Suppressor macrophage treated with lipopolysaccharide for 1 hour (primary cell): ENCODE measurements around the gene BAIAP3.

Source experiments
- DNase-seq, 3 donors: peaks; one replicate each; pipeline ENCODE4 v3.0.0-alpha.2; 2020 to 2022

BAIAP3 gene

DNA sequence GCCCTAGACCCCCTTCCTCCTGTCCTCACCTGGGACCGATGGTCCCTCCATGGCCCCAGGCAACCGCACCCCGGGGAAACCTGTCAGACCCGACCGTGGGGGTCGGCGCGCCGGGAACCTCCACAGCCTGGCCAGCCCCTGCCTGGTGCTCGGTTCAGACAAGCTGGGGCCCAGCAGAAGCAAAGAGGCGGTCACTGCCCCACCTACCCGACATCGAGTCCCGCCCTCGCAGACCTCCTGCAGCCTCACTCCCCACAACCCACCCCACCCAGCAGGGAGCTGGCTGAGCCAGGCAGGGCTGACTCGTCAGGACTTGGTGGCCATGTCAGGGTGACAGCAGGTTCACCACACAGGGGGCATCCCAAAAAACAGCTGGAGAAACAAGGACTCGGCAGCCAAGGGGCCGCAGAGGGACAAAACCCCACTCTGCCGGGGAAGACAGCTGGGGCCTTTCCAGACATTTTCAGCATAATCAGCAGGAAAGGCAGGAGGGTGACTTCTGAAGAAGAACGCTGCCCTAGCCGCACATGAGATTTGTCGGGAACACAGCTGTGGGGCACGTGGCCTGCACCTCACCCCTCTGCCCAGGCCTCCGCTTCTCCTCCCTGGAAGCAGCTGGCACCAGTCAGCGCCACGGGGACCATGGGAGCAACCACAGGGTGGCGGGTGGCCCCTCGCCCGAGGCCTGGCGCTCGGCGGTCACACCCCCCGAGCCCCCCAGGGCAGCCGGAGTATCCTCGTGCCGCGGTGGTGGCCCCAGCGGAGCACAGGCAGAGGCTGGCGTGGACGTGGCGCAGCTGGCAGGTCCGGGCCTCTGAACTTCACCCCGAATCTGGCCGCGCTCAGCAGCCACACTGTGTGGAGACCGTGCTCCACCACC is 41.2 kb downstream of the BAIAP3 start:
- no peak for DNase-seq

DNA sequence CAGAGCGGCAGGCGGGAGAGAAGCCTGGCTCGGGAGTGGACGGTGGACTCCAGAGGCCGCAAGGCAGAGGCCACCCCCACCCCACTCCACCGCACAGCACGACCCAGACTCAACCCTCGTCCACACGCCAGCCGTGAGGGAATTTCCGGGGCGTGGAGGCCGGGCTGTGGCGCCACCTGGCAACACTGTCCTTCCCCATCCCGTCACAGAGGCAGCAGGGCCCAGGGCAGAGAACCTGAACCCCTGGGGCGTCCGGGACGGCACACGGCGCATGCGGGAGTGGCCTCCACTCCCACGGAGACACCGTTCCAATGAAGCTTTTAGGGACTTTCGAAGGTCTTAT is 41.8 kb downstream of the BAIAP3 start:
- no peak for DNase-seq

DNA sequence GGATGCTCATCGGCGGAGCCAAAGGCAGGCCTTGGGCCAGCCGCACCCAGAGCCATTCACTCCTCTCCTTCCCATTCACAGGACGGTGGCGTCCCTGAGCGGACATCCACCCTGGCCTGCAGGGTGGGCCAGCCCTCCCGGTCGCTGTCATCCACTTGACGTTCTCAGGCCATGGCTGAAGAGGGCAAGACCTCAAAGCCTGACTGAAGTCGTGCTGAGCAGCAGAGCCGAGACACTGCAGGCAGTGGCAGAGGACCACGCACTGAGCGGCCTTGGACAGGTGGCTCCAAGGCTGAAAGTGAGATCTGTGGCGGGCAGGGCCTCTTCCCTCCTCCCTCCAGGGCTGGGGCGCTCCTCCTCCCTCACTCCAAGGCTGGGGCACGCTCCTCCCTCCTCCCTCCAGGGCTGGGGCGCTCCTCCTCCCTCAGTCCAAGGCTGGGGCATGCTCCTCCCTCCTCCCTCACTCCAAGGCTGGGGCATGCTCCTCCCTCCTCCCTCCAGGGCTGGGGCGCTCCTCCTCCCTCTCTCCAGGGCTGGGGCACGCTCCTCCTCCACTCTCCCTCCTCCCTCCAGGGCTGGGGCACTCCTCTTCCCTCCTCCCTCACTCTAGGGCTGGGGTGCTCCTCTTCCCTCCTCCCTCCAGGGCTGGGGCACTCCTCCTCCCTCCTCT is 42.4 kb downstream of the BAIAP3 start:
- no peak for DNase-seq

DNA sequence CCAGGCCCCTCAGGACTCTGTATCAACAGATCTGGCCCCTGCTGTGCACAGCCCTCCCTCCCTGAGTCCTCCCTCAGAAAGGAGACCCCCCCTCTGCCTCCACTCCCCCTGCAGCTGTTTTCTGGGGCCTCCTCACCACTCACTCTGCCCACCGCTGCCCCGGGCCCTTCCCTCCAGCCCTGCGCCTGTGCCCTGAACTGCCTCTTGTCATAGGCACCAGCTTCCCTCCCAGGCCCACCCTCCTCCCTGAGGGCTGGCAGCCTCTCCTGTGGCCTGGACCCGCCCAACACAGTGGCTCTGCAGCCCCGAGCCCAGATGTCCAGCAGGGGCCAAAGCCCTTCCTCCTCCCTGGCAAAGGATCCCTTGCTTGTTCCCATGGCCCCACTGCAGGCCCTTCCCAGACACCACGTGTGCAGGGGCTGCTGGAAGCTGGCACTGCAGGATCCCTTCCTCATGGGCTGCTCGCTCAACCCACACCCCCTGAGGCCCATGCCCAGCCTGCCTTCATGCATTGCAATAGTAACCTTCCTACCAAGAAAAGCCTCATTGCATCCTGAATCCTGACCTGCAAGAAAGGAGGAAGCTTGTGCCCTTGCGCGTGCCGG is 44.1 kb downstream of the BAIAP3 start:
- DNase-seq = no peak

DNA sequence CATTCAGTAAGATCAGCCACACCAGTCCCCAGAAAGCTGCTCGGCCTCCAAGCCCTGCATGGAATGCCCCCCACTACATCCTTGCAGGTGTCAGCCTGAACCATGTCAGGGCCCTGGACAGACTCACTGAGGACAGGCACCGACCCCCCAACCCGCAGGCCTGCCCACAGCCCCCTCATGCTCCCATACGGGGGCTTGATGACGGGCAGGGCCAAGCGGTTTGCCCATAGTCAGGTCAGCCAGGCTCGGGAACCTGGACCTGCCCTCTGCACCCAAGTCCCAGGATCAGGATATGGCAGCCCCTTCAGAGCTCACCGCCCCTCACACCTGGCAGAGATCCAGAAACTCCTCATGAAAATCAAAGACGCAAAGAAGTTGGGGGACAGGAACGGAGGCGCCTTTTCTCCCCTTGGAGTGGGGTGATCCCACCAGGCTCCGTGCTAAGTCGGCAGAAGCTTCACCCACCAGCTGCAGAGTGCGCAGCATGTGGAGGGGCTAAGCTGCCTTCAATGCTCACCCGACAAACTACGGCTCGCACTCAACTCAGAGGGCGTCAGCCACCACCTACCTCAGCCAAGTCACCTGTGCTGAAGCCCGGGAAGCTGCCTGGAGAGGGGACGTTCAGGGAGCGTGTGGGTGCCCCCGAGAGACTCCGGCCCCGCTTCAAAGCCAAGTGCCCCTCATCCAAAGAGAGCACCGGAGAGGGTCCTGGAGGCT is 44.8 kb downstream of the BAIAP3 start:
- DNase-seq = no peak

DNA sequence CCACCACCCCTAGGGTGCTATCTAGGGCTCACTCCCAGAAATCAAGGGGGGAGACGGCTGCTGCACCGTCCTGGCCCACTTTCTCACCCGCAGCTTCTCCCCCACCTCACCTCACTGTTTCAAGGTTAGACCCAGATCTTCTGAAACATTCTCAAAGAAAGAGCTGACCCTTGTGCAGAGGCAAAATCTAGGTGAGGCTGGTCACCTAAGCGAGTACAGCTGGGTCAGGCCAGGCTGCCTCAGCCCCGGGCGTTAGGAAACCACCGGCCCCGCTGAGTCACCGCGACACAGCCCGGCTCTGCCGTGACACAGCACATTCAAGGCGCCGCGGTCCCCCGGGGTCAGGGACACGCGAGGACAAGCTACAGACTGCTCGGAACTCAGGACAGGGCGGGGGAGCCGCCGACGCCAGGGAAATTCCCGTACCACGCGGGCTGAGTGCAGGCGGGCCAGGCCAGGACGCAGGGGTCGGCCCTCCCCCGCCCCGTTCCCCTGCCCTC is 45.4 kb downstream of the BAIAP3 start:
- peak; percentile 95 to 97 (median 96) for DNase-seq

DNA sequence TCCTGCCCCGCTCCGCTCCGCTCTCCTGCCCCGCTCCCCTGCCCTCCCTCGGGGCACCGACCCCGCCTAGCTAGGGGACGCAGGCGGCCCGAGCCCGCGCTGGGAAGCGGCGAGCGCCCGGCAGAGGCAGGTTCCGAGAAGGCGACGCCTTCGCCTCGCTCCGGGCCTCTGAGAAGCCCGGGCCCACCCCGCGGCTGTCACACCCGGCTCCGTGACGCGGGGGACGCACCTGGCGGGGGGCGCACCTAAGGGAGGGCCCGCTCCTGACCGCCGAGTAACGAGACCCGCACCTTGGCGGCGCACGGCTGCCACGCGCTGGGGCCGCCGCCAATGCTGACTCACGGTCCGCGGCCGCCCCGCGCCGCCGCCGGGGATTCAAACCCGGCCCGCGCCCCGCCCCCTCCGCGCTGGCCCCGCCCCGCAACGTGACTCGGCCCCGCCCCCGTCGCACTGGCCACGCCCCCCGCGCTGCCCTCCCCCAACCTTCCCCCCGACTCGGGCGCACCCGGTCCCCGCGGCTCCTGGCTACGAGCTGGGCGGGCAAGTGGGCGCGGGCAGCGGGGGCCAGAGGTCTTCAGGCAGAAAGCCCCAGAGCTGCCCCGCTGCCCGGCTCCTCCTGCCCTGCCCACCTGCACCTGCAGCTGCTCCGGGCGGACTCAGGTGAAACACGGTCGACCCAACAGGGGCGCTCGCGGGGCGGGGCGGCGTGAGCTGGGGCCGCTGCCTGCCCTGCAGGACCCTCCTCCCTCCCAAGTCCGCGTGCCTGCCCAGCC is 46.0 kb downstream of the BAIAP3 start:
- DNase-seq = peak; percentile 68 to 90 (median 81)

DNA sequence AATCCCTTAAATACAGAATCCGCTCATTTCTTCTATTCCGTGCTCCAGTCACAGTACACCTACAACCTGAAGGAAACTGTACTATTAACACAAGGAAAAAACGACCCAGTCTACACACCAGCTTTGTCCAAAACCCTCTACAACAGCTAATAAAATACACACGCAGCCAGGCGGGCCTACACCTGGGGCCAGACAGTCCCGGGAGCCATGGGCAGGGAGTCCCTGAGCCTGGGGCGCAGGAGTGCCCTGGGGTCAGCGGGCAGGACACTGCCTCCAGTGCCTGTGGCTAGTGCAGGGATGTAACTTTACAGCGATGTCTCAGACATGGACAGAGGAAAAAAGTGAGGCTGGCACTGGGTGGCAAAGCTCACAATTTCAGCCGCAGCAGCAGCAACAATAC is 46.8 kb downstream of the BAIAP3 start:
- no peak for DNase-seq

DNA sequence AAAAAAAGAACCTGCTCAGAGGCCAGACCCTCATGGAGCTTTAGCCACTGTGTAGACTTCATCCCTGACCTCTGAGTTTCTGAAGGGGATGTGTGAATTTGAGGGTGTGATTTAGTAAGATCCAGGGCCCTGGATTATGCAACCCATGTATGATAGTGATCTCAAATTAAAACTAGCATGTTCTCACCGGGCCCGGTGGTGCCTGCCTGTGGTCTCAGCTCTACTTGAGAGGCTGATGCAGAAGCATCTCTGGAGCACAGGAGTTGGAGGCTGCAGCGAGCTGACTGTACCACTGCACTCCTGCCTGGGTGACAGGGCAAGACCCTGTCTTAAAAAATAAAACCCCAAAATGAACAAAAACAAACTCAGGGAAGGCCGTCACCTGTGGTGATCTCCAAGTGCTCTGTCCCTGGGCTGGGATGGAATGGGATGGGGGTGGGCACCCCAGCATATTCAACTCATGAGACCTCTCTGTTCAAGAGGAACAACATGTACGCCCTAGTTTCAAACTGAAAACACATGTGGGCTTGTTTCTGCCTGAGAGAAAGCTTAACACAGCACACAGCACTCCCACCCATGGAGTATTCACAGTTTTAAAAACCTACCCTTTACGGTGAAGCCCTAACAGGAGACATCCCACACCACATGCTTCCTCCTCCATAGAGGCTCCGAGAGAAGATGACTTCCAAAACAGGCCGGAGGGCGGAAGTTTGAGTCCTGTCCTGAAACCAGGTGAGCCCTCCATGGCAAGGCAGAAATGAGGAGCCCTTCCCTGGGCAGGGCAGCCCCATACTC is 48.4 kb downstream of the BAIAP3 start:
- no peak for DNase-seq

DNA sequence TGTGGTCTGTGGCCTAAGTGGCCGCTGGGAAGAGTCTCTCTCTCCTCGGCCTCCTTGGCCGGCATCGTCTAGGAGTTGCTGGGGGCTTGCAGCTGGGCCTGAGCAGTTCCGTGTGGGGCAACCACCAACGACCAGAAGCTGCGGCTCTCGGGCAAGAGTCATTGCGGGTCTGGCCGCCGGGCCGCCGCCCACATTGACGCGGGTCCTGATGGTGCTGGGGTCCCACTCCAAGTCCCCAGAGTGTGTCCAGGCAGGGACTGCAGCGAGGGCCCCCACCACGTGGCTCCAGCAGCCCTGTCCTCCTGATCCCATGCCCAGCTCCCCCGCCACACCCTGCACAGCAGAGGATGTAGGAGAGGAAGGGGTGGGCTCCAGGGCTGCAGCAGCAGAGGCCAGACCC is 50.1 kb downstream of the BAIAP3 start:
- DNase-seq = no peak

DNA sequence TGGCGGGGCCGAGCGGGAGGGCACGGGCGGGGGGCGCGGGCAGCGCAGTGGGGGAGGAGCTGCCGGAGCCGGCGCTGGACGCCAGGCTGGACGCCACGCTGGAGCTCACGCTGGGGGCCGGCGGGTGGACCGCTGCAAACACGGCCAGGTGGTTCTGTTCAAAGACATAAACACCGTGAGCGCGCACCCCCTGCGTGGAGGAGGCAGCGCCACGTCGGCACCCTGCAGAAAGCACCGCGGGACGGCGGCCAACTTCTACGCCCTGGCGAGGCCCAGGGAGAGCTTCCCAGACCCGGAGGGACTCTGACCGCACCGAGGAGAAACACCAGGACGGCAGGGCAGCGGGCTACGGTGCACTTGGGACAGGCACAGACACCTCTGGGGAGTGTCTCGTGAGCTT is 51.8 kb downstream of the BAIAP3 start:
- DNase-seq = no peak

DNA sequence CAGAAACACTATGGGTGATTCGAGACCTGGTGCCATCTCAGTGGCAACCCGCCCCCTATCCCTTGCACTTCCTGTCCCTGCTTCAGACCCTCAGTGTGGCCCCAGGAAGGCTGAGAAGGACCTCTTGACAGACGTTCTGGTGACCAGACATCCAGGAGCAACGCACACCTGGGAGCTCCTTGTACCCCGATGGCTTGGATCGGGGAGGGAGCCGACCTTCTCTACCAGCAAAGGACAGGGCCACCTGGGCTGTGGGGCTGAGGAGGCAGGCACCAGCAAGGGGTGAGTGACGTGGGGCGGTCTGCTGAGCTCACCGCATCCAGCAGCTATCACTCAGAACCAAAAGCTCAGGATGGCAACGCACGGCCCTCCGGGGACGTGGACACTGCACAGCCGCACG is 53.9 kb downstream of the BAIAP3 start:
- DNase-seq = no peak

DNA sequence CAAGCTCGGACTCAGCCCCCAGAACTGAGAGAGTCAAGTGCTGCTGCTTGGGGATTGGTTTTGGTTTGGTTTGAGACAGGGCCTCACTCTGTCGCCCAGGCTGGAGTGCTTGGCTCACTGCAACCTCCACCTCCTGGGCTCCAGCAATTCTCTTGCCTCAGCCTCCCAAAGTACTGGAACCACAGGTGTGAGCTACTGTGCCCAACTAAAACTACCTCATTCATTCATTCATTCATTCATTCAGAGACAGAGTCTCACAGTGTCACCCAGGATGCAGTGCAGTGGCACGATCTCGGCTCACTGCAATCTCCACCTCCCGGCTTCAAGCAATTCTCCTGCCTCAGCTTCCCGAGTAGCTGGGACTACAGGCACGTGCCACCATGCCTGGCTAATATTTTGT is 56.3 kb downstream of the BAIAP3 start:
- DNase-seq = no peak

DNA sequence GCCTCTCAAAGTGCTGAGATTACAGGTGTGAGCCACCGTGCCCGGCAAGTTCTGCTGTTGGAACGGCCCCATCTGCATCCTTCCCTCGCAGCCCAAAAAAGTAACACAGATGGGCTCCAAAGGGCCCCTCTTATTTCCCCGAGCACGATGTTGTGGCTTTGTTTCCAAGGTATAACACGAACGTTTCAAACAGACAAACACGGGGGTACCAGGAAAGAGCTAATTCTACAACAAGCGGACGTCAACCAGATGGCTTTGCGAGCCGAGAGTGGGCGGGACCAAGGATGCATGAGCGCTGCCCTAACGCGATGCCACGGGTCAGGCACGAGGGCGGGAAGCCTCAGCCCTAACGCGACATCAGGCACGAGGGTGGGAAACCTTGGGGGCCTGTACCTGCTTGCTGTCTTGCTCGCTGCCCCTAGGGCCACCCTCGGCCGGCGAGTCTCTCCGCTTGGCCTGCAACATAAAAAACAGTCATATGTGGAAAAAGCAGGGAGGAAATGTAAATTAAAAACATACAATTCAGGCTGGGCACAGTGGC is 56.9 kb downstream of the BAIAP3 start:
- DNase-seq = no peak

DNA sequence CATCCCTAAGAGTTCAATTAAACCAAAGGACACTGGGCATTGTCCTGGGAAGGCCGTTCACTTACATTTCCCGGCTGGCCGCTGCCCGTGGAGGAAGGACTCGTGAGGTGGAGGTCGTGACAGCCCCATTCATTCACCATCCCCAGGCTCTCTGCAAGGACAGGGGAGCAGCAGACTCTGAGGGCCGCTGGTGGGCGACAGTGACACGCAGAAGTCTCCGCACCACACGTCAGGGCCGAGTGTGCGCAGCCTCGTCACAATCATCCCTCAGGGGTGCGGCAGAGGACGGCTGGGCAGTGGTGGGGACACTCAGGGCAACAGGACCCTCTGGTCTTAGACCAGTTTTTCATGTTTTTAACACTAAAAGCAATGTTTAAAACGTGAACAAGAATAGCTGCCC is 59.4 kb downstream of the BAIAP3 start:
- no peak for DNase-seq

DNA sequence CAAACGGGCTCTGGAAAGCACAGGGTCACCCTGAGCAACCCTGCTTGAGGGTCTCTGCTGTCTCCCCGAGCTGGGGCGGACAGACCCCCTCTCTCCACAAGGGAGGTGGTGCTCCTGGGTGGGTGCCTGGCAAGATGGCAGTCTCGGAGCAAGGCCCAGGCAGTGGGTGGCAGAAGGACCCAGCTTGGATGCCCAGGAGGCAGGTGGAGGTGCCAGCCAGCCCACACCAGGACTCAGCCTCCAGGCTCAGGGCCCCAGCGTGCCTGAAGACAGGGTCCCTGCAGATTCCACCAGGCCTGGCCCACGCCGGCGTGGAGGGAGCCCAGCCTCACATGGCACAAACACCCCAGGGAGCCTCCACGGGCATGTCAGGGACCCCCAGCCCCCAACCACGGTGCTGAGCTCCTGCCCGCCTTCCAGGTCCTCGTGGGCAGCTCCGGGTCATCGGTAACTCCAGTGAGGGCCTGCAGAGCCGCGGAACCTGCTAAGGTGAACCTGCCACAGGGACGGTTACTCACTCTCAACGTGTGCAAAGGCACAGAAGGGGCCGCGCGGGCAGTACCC is 60.2 kb downstream of the BAIAP3 start:
- DNase-seq = no peak

DNA sequence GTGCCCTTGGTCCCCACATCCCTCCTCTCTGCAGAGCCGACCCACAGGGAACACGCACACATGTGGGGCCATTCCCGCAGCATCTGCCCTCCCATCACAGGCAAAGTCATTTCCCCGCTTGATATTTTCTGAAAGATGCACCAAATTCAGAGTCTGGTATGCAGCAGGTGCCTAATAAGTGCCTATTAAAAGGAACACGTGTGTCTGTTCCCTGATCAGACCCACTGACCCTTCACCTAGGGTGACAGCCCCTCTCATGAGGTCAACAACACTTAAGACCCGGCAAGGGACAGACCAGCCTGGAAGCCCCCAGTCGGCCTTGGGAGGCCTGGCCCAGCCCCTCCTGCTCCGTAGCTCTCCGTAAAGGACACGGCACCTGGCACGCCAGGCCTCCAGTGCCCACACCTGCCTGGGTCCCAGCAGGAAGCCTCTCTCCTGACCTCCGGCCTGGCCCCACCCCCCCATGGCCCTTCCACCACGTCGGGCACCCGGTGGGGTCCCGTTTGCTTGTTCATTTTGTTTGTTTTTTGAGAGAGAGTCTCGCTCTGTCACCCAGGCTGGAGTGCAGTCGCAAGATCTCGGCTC is 61.0 kb downstream of the BAIAP3 start:
- DNase-seq = no peak

DNA sequence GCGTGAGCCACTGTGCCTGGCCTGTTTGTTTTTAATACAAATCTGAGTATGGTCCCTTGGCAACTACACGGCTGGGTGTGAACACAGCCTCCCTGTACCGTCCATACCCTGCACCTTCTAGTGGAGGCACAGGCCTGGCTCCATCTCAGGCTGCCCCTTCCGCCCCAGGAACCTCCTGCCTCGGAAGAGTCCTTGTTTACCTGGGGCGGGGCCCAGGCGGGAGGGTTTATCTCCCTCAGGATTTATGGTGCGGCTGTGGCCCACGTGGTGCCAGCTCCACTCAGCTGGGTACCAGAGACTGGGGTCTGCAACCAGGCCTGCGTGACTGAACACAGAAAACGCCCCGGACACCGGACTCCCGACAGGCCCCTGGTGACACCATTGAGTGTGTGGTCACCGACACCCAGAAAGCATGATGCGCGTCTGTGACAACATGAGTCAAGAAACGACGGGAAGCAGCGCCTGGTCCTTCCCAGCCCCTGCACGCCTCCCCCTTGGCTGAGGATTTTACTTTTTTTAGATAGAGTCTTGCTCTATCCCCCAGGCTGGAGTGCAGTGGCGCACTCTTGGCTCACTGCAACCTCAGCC is 62.1 kb downstream of the BAIAP3 start:
- DNase-seq = no peak

DNA sequence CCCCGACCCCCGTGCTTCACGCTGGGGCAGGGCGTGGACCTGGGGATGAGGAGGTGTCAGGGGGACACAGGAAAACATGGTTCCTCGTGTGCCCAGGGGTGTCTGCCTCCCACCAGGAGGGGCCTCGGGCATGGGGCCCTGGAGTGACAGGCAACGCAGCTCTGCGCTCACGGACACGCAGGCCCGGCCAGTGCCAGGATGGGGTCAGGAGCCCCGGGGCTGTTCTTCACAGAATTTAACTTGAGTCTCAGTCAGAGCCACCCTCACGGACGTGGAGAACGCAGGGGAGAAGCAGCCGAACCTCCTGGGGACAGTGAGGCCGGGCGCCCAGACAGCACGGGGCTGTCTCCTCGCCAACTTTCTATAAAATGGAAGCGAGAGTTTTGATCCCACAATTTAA is 64.3 kb downstream of the BAIAP3 start:
- DNase-seq = no peak

DNA sequence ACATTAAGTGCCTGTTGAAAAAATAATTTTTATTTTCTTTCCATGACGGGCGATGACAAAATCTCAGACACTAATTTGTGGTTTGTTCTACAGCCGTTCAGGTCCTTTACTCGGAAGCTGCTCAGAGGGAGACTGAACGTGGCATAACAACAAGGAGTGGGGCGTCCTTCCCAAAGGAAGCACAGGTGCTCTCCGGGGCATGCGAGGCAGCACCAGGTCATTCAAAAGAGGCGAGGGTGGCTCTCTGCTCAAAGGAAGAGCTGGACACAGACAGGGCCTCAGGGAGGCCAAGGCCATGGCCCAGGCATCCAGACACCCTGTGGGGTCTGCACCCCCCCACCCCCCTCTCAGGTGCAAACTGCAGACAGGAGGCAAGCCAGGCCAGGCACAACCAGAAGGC is 64.9 kb downstream of the BAIAP3 start:
- DNase-seq = no peak
